Glutamatergic neuron (in vitro differentiated cells): ENCODE measurements around the gene CRACDL. TPM values are rescaled to one million over a fixed set of nuclear protein-coding genes. Genes with fewer than 3 reads are reported as not detected.

Source experiments
- DNase-seq: peaks from one replicate; pipeline ENCODE4 v3.0.0; 2022
- H3K27ac Mint-ChIP-seq: one replicate; pipeline ENCODE4 v1.8.0; 2020; ENCODE audit warnings: mild to moderate bottlenecking, mixed read lengths, inconsistent platforms; ENCODE audit not compliant: unreplicated experiment
- H3K27me3 Mint-ChIP-seq: one replicate; pipeline ENCODE4 v1.8.0; 2020; ENCODE audit warnings: mild to moderate bottlenecking, moderate library complexity, mixed read lengths, inconsistent platforms; ENCODE audit not compliant: unreplicated experiment
- H3K36me3 Mint-ChIP-seq: one replicate; pipeline ENCODE4 v1.8.0; 2020; ENCODE audit warnings: mild to moderate bottlenecking, mixed read lengths, inconsistent platforms; ENCODE audit not compliant: unreplicated experiment
- H3K4me1 Mint-ChIP-seq: one replicate; pipeline ENCODE4 v1.8.0; 2020; ENCODE audit warnings: mild to moderate bottlenecking, low read depth, mixed read lengths, inconsistent platforms; ENCODE audit not compliant: unreplicated experiment
- H3K4me3 Mint-ChIP-seq: one replicate; pipeline ENCODE4 v1.8.0; 2020; ENCODE audit warnings: mild to moderate bottlenecking, mixed read lengths, inconsistent platforms; ENCODE audit not compliant: unreplicated experiment
- H3K9me3 Mint-ChIP-seq: one replicate; pipeline ENCODE4 v1.8.0; 2020; ENCODE audit warnings: mild to moderate bottlenecking, moderate library complexity, mixed read lengths, inconsistent platforms; ENCODE audit not compliant: unreplicated experiment
- CTCF ChIP-seq: fragments of 200-600 bp; sonication (generic); IDR thresholded peaks from one replicate; pipeline ENCODE4 v1.5.0; 2021; ENCODE audit not compliant: partially characterized antibody, unreplicated experiment
- total RNA-seq: library from RNA; stranded (reverse); fragmentation: NEBNext Ultra II Directional; extraction: Animal tissue kit (Norgen Biotek cat#: 25700); gene quantifications from one replicate; pipeline ENCODE4 v1.2.1, GENCODE V29; 2021; ENCODE audit not compliant: unreplicated experiment

The CRACDL gene
- total RNA-seq, 1 donor from 2014 or later, result 2.1 TPM

- Mint-ChIP-seq H3K27me3 (peaks cover 4% of the 10 kb centered on the region), H3K4me1 (peaks cover 19% of the 10 kb centered on the region), H3K36me3 (peaks cover 10% of the 10 kb centered on the region), H3K4me3 (no peak overlapping the region), H3K27ac (no peak overlapping the region), H3K9me3 (peaks cover 7% of the 10 kb centered on the region)
- TF ChIP-seq CTCF, result no peak
- DNase-seq, result no peak
Observed at GRCh38 chr2:98782570-98782969, 153.5 kb downstream of the CRACDL start.

- Mint-ChIP-seq H3K36me3 (peaks cover 10% of the 10 kb centered on the region), H3K27me3 (peaks cover 5% of the 10 kb centered on the region), H3K4me3 (no peak overlapping the region), H3K27ac (no peak overlapping the region), H3K4me1 (peaks cover 12% of the 10 kb centered on the region), H3K9me3 (peaks cover 6% of the 10 kb centered on the region)
- TF ChIP-seq CTCF, result no peak
- DNase-seq, result no peak
Observed at GRCh38 chr2:98781822-98782221, 154.2 kb downstream of the CRACDL start.

GRCh38 chr2:98778741-98779483 is 157.1 kb downstream of the CRACDL start:
- peaks cover 8% of the 10 kb centered on the region for H3K4me1 Mint-ChIP-seq
- TF ChIP-seq CTCF, result no peak
- no peak overlapping the region for H3K4me3 Mint-ChIP-seq
- no peak overlapping the region for H3K27ac Mint-ChIP-seq
- no peak for DNase-seq
- H3K27me3 Mint-ChIP-seq, result peaks cover 3% of the 10 kb centered on the region
- peaks cover 10% of the 10 kb centered on the region for H3K36me3 Mint-ChIP-seq
- H3K9me3 Mint-ChIP-seq, result peaks cover 6% of the 10 kb centered on the region

GRCh38 chr2:98778151-98778550 is 157.9 kb downstream of the CRACDL start:
- H3K27ac Mint-ChIP-seq, result no peak overlapping the region
- peaks cover 1% of the 10 kb centered on the region for H3K27me3 Mint-ChIP-seq
- no peak for TF ChIP-seq CTCF
- no peak for DNase-seq
- peaks cover 8% of the 10 kb centered on the region for H3K4me1 Mint-ChIP-seq
- peaks cover 10% of the 10 kb centered on the region for H3K36me3 Mint-ChIP-seq
- no peak overlapping the region for H3K4me3 Mint-ChIP-seq
- peaks cover 6% of the 10 kb centered on the region for H3K9me3 Mint-ChIP-seq

- Mint-ChIP-seq H3K27me3 (peaks cover 1% of the 10 kb centered on the region), H3K27ac (no peak overlapping the region), H3K36me3 (peaks cover 10% of the 10 kb centered on the region), H3K4me1 (peaks cover 11% of the 10 kb centered on the region), H3K9me3 (peaks cover 8% of the 10 kb centered on the region), H3K4me3 (no peak overlapping the region)
- TF ChIP-seq CTCF, result no peak
- DNase-seq, result no peak
Observed at GRCh38 chr2:98777710-98778109, 158.3 kb downstream of the CRACDL start.
